ENCODE measurements around the gene SH2B3. TPM values are rescaled to one million over a fixed set of nuclear protein-coding genes. Genes with fewer than 3 reads are reported as not detected.

Gene SH2B3
- total RNA-seq, 4 donors from 2014 or later, result 19.4 to 43.2 (median 30.4) TPM

- no peak for TF ChIP-seq CTCF (IDR thresholded peaks at IDR 0.05; ENCODE audit: low read depth)
Measured at GRCh38 chr12:111409403-111409779, 3.7 kb downstream of the SH2B3 start.

GRCh38 chr12:111409780-111410430 is 4.2 kb downstream of the SH2B3 start:
- no peak for TF ChIP-seq CTCF (IDR thresholded peaks at IDR 0.05; ENCODE audit: low read depth)

GRCh38 chr12:111410431-111411184 is 4.9 kb downstream of the SH2B3 start:
- TF ChIP-seq CTCF (IDR thresholded peaks at IDR 0.05; ENCODE audit: low read depth), result no peak

- TF ChIP-seq CTCF (IDR thresholded peaks at IDR 0.05; ENCODE audit: low read depth), result no peak
Measured at GRCh38 chr12:111411185-111411764, 5.6 kb downstream of the SH2B3 start.

GRCh38 chr12:111412007-111412829 is 6.5 kb downstream of the SH2B3 start:
- TF ChIP-seq CTCF (IDR thresholded peaks at IDR 0.05; ENCODE audit: low read depth), result no peak

- no peak for TF ChIP-seq CTCF (IDR thresholded peaks at IDR 0.05; ENCODE audit: low read depth)
Measured at GRCh38 chr12:111412830-111413441, 7.2 kb downstream of the SH2B3 start.
